A549 (cell line): Measurements from ENCODE around the gene C3orf18. TPM values are rescaled to one million over a fixed set of nuclear protein-coding genes. Genes with fewer than 3 reads are reported as not detected.

Experiments used
- ATAC-seq, 2 experiments: fragments of 200-7000 bp in 1 of 2; fragments of >200 bp in 1 of 2; cut with Nextera tagmentation in 1 of 2; cut with Tn5 transposase in 1 of 2; 3 replicates each; pipeline versions ENCODE4 v1.8.0 to v1.9.1; 2018 to 2020; ENCODE audit warnings: mild to moderate bottlenecking in 1 of 2, moderate library complexity in 1 of 2
- CTCF ChIA-PET: fragments of 300-600 bp; sonication (Branson Sonifier 250); formaldehyde crosslinking; extraction: SDS; loops from one replicate; lab custom pipeline; 2021; ENCODE audit warnings: antibody characterized with exemption, inconsistent platforms; lab: Yijun Ruan, JAX
- POLR2A ChIA-PET: fragments of 350-600 bp; formaldehyde crosslinking; extraction: SDS; loops from one replicate; lab custom pipeline; 2021; ENCODE audit warnings: antibody characterized with exemption, inconsistent platforms; lab: Yijun Ruan, JAX
- DNase-seq, 2 experiments: peaks; one replicate each; pipeline versions ENCODE4 v3.0.0 to v3.0.0-alpha.2; 2011 to 2016; ENCODE audit warnings: low read depth in 1 of 2, low spot score in 1 of 2
- FAIRE-seq: peaks from 2 replicates; lab custom pipeline; 2011; peaks lifted over from hg19 to GRCh38; lab: Jason Lieb, UNC
- H3K27ac ChIP-seq, 2 experiments: fragments of >200 bp; sonication (Bioruptor Twin); formaldehyde crosslinking; 3 replicates each; pipeline ENCODE4 v1.5.1; 2016 to 2017
- H3K4me1 ChIP-seq: fragments of >200 bp; sonication (Bioruptor Twin); formaldehyde crosslinking; 3 replicates; pipeline ENCODE4 v1.6.1; 2016
- H3K4me2 ChIP-seq: fragments of >200 bp; sonication (Bioruptor Twin); formaldehyde crosslinking; 3 replicates; pipeline ENCODE4 v1.6.1; 2016
- H3K4me3 ChIP-seq: fragments of >200 bp; sonication (Bioruptor Twin); formaldehyde crosslinking; 3 replicates; pipeline ENCODE4 v1.5.1; 2016
- H3K9me3 ChIP-seq: fragments of >200 bp; sonication (Bioruptor Twin); formaldehyde crosslinking; 3 replicates; pipeline ENCODE4 v1.6.1; 2016
- BCL3 ChIP-seq: fragments of >200 bp; sonication (Bioruptor Twin); formaldehyde crosslinking; IDR thresholded peaks from 3 replicates; pipeline ENCODE4 v1.6.1; 2016
- BHLHE40 ChIP-seq: IDR thresholded peaks from 2 replicates; pipeline ENCODE4 v1.6.1; 2012; ENCODE audit warnings: low read depth, low read length, inconsistent platforms
- CTCF ChIP-seq: fragments of >200 bp; sonication (Bioruptor Twin); formaldehyde crosslinking; IDR thresholded peaks from 3 replicates; pipeline ENCODE4 v1.5.1; 2016
- EHF ChIP-seq: fragments of 250-450 bp; sonication (Bioruptor Pico); IDR thresholded peaks from 2 replicates; pipeline ENCODE4 v1.5.0; 2020; ENCODE audit warnings: mild to moderate bottlenecking
- EP300 ChIP-seq, 2 experiments: fragments of >200 bp; sonication (Bioruptor Twin); formaldehyde crosslinking; IDR thresholded peaks; 2 replicates in 1 of 2; 3 replicates in 1 of 2; pipeline ENCODE4 v1.6.1; 2016 to 2017
- FOSB ChIP-seq: fragments of 250-450 bp; sonication (Bioruptor Pico); IDR thresholded peaks from 2 replicates; pipeline ENCODE4 v1.5.0; 2020; ENCODE audit warnings: mild to moderate bottlenecking, moderate library complexity
- GATA3 ChIP-seq: IDR thresholded peaks from 2 replicates; pipeline ENCODE4 v1.6.1; 2012; ENCODE audit warnings: borderline replicate concordance
- HEYL ChIP-seq: fragments of 250-450 bp; sonication (Bioruptor Pico); IDR thresholded peaks from 2 replicates; pipeline ENCODE4 v1.8.0; 2021; ENCODE audit warnings: mild to moderate bottlenecking, moderate library complexity
- HOXB13 ChIP-seq: fragments of 250-450 bp; sonication (Bioruptor Pico); IDR thresholded peaks from 2 replicates; pipeline ENCODE4 v1.5.0; 2020; ENCODE audit warnings: low read depth, mild to moderate bottlenecking, moderate library complexity
- KDM1A ChIP-seq: fragments of 200-600 bp; sonication (generic); IDR thresholded peaks from 2 replicates; pipeline ENCODE4 v1.6.1; 2016; ENCODE audit warnings: low read depth, mild to moderate bottlenecking
- MAZ ChIP-seq: fragments of 150-350 bp; IDR thresholded peaks from 2 replicates; pipeline ENCODE4 v1.6.1; 2014; ENCODE audit warnings: antibody characterized with exemption, low read depth, low read length, borderline replicate concordance
- NR3C1 ChIP-seq: fragments of >200 bp; sonication (Bioruptor Twin); formaldehyde crosslinking; IDR thresholded peaks from 3 replicates; pipeline ENCODE4 v1.6.1; 2017
- RAD21 ChIP-seq, 2 experiments: fragments of >200 bp in 1 of 2; sonication (Bioruptor Twin) in 1 of 2; formaldehyde crosslinking in 1 of 2; IDR thresholded peaks in 1 of 2; conservative IDR thresholded peaks in 1 of 2; 2 replicates in 1 of 2; 3 replicates in 1 of 2; pipeline ENCODE4 v1.6.1; 2012 to 2018; ENCODE audit warnings: inconsistent platforms in 1 of 2
- SMC3 ChIP-seq: fragments of >200 bp; sonication (Bioruptor Twin); formaldehyde crosslinking; IDR thresholded peaks from 3 replicates; pipeline ENCODE4 v1.6.1; 2018; ENCODE audit warnings: inconsistent platforms
- ZNF302 ChIP-seq: fragments of 250-450 bp; sonication (Bioruptor Pico); IDR thresholded peaks from 2 replicates; pipeline ENCODE4 v1.9.0; 2021; ENCODE audit warnings: inconsistent platforms, mild to moderate bottlenecking, moderate library complexity
- ZSCAN20 ChIP-seq: fragments of 250-450 bp; sonication (Bioruptor Pico); IDR thresholded peaks from 2 replicates; pipeline ENCODE4 v1.8.0; 2022; ENCODE audit warnings: mild to moderate bottlenecking, moderate library complexity
- WGBS: methylation state at CpG from one replicate; pipeline ENCODE4 v1.1.6; 2017; ENCODE audit errors: missing lambda C conversion rate; 5-methylcytosine and 5-hydroxymethylcytosine counted together
- polyA plus RNA-seq, 4 experiments: library from polyadenylated mRNA; depleted of rRNA in 3 of 4; stranded (reverse); fragments of >200 nt; fragmentation: RNase III in 1 of 4; extraction: RNeasy Plus Mini Kit Qiagen cat#74134 plus additional on column Dnase treatment in 1 of 4; gene quantifications; 2 replicates in 3 of 4; 3 replicates in 1 of 4; pipeline ENCODE4 v1.2.3, GENCODE V29; 2011 to 2017
- TF ChIP-seq, protein P1 (sequence below): fragments of >200 bp; sonication (Bioruptor Twin); formaldehyde crosslinking; IDR thresholded peaks from 2 replicates; pipeline ENCODE4 v1.6.1; 2016

C3orf18 gene
- polyA plus RNA-seq, 2 of the 4 experiments (the other 2 are of a cell fraction) = 3.4 to 5.4 TPM

DNA sequence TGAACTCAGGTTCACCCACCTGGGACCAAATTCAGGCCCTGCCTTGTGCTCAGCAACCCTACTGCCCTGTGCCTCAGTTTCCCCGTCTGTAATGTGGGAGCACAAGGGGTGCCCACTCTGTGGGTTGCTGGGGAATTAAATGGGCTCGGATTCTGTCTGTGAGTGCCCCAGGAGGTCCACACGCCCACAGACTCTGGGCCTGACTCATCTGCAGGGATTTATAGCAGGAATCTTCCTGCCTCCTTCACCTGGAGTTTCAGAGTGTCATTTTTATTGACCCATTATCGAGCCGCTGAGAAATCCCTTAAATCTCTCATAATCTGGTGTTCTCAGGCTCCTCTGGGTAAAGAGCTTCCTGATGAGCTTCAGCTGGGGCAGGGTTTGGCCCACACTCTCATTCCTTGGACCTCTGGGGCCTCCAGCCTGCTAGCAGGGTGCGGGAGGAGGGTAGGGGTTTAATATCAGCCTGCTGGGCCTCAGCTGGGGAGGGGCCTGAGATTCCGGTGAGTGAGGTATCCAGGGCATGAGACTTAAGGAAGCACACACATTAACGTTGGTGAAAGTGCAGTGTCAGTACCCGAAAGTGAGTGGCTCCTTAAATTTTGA, 16.4 kb downstream of the C3orf18 start:
- CTCF ChIA-PET = interaction anchor here (0.7 to 3.7 kb wide), 18 partner anchors 9 to 203 kb away, joined by 3 to 39 read pairs (median 4); partner anchors contain the start of genes C3orf18, CYB561D2, MAPKAPK3 and NPRL2
- 31% methylated on average over 7 of the region's 9 CpGs for WGBS
- no peak overlapping the region for H3K4me3 ChIP-seq
- DNase-seq (no peak), ATAC-seq (no peak), FAIRE-seq (no peak)
- TF ChIP-seq BCL3 (no peak), EP300 (IDR thresholded peaks at IDR 0.05) (no peak), EHF (no peak), KDM1A (no peak)
- no peaks in the 10 kb centered on the region for H3K9me3 ChIP-seq
- no peak overlapping the region for H3K27ac ChIP-seq
- no peaks in the 10 kb centered on the region for H3K4me1 ChIP-seq
- POLR2A ChIA-PET = no interaction called here
- no peak overlapping the region for H3K4me2 ChIP-seq

DNA sequence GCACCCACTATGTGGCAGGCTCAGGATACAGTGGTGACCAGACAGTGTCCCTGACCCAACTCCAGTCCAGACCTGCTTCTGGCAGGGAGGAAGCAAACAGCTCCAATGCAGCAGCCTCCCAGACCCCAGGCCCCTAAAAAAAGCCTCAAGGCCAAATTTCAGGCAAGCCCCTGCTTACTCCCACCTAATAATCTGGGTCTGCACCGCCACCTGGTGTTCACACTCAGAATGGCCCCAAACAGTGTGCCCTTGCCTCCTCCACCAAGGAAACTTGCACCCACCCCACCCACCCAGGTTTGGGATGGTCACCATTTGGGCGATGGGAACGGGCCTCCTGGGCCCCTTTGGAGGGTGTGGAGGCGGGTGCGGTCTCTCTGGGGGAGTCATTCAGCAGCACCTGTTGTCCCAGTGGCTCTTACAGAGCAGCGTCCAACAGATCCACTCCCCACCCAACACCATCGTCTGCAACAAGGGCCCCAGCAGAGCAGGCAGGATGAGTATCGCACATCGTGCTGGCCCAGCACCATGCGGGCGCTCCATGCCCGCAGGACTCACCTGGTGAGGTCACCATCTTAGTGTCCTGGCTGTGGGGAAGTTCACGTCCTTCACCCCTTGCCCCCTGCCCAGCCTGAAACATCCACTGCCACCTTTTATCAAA, 17.3 kb downstream of the C3orf18 start:
- ATAC-seq (peak; percentile 63 to 86; a peak in 3 of 6 replicates), FAIRE-seq (no peak), DNase-seq (peak; percentile 32 to 52)
- POLR2A ChIA-PET = no interaction called here
- H3K4me3 ChIP-seq = no peak overlapping the region
- whole genome bisulfite sequencing = 38% methylated on average over 6 of the region's 13 CpGs
- H3K4me2 ChIP-seq = no peak overlapping the region
- TF ChIP-seq CTCF (peak; percentile 63), SMC3 (peak; percentile 44; the same call in 2 of the 3 replicates), RAD21 (conservative IDR thresholded peaks at IDR 0.05 in 1 of 2, IDR thresholded peaks at IDR 0.05 in 1 of 2) (peak; percentile 60 to 63), MAZ (no peak)
- no peaks in the 10 kb centered on the region for H3K9me3 ChIP-seq
- no peak overlapping the region for H3K27ac ChIP-seq
- H3K4me1 ChIP-seq = no peaks in the 10 kb centered on the region
- CTCF ChIA-PET = interaction anchor here (0.5 to 3.7 kb wide), 29 partner anchors 8 to 1180 kb away, joined by 3 to 39 read pairs (median 3); partner anchors contain the start of genes C3orf18, CYB561D2, MAPKAPK3 and NPRL2

- no peaks in the 10 kb centered on the region for H3K4me1 ChIP-seq
- TF ChIP-seq HEYL (CRISPR knock-in tag) = no peak
- no peak for TF ChIP-seq HOXB13 (CRISPR knock-in tag)
- TF ChIP-seq, protein P1, sequence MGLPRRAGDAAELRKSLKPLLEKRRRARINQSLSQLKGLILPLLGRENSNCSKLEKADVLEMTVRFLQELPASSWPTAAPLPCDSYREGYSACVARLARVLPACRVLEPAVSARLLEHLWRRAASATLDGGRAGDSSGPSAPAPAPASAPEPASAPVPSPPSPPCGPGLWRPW = no peak
- TF ChIP-seq FOSB = no peak
- TF ChIP-seq ZNF302 (CRISPR knock-in tag) = no peak
- no peak for TF ChIP-seq ZSCAN20
- no peak for TF ChIP-seq BHLHE40
- no peak for TF ChIP-seq GATA3
- TF ChIP-seq NR3C1 = no peak
- TF ChIP-seq RAD21 (conservative IDR thresholded peaks at IDR 0.05 in 1 of 2, IDR thresholded peaks at IDR 0.05 in 1 of 2) = no peak
- ATAC-seq = no peak
- H3K27ac ChIP-seq = no peak overlapping the region
- H3K4me2 ChIP-seq = no peak overlapping the region
- CTCF ChIA-PET = interaction anchor here (0.8 to 3.7 kb wide), 20 partner anchors 9 to 213 kb away, joined by 3 to 39 read pairs (median 4); partner anchors contain the start of gene ZMYND10
- H3K9me3 ChIP-seq = no peaks in the 10 kb centered on the region
- DNase-seq = no peak
- 67% methylated on average over 3 of the region's 3 CpGs for WGBS
- no peak for FAIRE-seq
- no peak overlapping the region for H3K4me3 ChIP-seq
- POLR2A ChIA-PET = no interaction called here
Observed at GRCh38 chr3:50549226-50549625, 18.3 kb downstream of the C3orf18 start.
